Right lobe of liver (tissue), 4 donors: ENCODE results near the gene CLTB.

Source experiments
- CTCF ChIP-seq, 4 donors: fragments of 200-600 bp in 3 of 4; fragments of 450-650 bp in 1 of 4; IDR thresholded peaks; one replicate each; pipeline versions ENCODE4 v1.5.1 to v1.8.0; 2016 to 2022; ENCODE audit warnings: antibody characterized with exemption in 4 of 4, mild to moderate bottlenecking in 2 of 4
- POLR2A ChIP-seq: fragments of 450-650 bp; IDR thresholded peaks from one replicate; pipeline ENCODE4 v1.6.1; 2017; ENCODE audit warnings: antibody characterized with exemption, mild to moderate bottlenecking
- donor health status: DM: no; HTN: no; CAD: no.
- donor health status: DM: no; HTN: no; CAD: no.
- donor health status: DM: no; HTN: yes; CAD: no.

- TF ChIP-seq CTCF (IDR thresholded peaks at IDR 0.05) = no peak
- TF ChIP-seq POLR2A = no peak
These were observed 21.3 kb downstream of the CLTB start for GRCh38 chr5:176394881-176395675.
